Right ventricle myocardium inferior (tissue), 1 donor: Measurements from ENCODE around the gene RAI1. TPM values are rescaled to one million over a fixed set of nuclear protein-coding genes. Genes with fewer than 3 reads are reported as not detected.
A peak's percentile ranks its signal among the peaks of the same experiment; 100 is the strongest.

ENCODE experiments used
- ATAC-seq: fragments of 200-7000 bp; cut with Tn5 transposase; one replicate; pipeline ENCODE4 v1.9.1; 2020; ENCODE audit warnings: mild to moderate bottlenecking, moderate library complexity
- DNase-seq: peaks from one replicate; pipeline ENCODE4 v3.0.0; 2021; ENCODE audit errors: missing footprints
- intact Hi-C: fragments of 100-400 bp; cut with DNase I; formaldehyde crosslinking; loops from one replicate; pipeline ENCODE4 v1.11.0; 2022
- total RNA-seq: library from RNA; stranded (reverse); fragmentation: NEBNext Ultra II Directional; extraction: Animal tissue kit (Norgen Biotek cat#: 25700); gene quantifications from one replicate; pipeline ENCODE4 v1.2.1, GENCODE V29; 2021
- donor health status: DM: no; HTN: yes; CAD: no; lungs with severe emphysema.

RAI1 gene
- total RNA-seq, 1 donor from 2014 or later, result 31.9 TPM

DNA sequence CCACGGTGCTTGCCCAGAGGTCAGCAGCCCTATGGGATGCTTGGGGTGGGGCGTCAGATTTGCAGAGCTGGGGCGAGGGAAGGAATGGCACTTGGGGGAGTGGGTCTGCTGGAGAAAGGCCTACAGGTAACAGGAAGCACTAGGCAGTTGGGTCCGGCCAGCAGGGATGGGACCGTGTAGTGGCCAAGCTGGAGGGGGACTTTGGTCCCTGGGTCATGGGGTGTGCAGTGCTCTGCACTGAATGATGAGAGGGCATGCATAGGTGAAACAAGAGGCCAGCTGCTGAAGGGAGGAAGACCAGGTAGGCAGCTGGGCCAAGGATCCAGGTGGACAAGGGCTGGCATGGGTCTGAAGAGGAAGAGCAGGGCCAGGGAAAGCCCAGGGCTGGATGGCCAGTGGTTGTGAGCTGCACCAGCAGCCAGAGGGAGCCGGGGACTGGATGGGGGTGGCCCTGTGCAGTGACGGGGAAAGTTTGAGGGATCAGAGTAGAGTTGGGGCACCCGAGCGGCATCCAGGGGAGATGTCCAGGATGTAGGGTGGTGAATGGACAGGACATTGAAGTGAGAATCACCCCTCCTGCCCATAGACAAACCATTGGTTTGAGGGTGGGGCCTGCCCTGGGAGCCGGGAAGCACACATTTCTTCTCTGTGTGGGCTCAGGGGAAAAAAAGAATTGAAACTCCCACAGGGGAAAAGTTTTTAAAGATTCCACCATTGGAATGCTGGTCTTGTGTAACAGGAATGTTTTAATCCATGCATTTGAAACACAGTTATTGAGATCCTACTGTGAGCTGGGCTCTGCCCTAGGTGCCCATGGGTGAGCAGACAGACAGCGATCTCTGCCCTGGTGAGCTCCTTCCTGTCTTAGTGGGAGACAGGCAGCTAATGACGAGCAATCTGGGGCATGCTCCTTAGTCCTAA lies 25.1 kb downstream of the RAI1 start:
- DNase-seq (no peak), ATAC-seq (no peak)
- intact Hi-C loops, result no loop called here

- no peak for DNase-seq
- intact Hi-C loops, result no loop called here
- no peak for ATAC-seq
Observed at GRCh38 chr17:17708295-17708694, 27.0 kb downstream of the RAI1 start.

DNA sequence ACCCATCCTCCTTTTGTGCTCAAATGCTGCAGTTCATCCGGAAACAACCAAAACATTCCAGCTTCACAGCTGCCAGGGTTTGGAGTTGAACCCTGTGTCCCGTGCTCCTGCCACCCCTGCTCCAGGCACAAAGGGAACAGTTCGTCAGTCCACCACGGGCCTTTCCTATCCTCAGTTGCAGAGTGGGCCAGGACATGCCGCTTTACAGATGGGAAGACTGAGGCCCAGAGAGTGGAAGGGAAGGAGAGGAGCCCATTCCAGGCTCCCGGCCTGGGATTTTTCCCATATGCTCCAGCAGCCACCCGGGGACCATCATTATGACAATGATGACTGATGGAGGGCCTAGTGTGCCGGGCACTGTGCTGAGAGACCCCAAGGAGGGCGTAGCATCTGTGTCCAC lies 27.6 kb downstream of the RAI1 start:
- ATAC-seq (no peak), DNase-seq (no peak)
- intact Hi-C loops, result no loop called here

GRCh38 chr17:17709815-17710321 lies 28.6 kb downstream of the RAI1 start:
- ATAC-seq (no peak), DNase-seq (no peak)
- intact Hi-C loops, result no loop called here

DNA sequence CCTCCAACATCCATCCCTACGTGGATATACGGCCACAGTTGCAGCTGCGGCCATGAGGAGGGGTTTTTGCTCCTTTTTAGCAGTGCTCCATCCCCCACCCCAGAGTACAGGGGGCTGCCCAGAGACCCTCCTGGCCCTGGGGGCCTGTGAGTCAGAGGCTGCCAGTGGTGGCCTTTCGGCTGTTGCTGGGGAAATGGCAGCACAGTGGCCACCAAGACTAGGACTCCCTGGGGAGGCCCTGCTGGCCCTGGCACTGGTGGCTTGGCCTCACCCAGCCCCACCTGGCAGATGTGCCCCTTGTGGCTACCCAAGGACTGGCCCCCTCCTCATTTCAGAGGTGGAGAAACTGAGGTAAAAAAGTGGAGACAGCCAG lies 29.1 kb downstream of the RAI1 start:
- intact Hi-C loops, result no loop called here
- ATAC-seq (no peak), DNase-seq (no peak)

GRCh38 chr17:17710728-17711541 lies 29.7 kb downstream of the RAI1 start:
- DNase-seq (no peak), ATAC-seq (no peak)
- intact Hi-C loops, result no loop called here

- intact Hi-C loops, result no loop called here
- DNase-seq, result no peak
Observed at GRCh38 chr17:17711641-17712162, 30.4 kb downstream of the RAI1 start.

GRCh38 chr17:17712268-17712924 lies 31.1 kb downstream of the RAI1 start:
- DNase-seq, result no peak
- intact Hi-C loops, result no loop called here
- no peak for ATAC-seq

More at GRCh38 chr17:17711641-17712162, 30.4 kb downstream of the RAI1 start:
- ATAC-seq, result no peak

- intact Hi-C loops, result no loop called here
- peak; percentile 81 for ATAC-seq
Observed at GRCh38 chr17:17713839-17714238, 32.6 kb downstream of the RAI1 start.

GRCh38 chr17:17714261-17714866 lies 33.1 kb downstream of the RAI1 start:
- DNase-seq, result no peak
- intact Hi-C loops, result no loop called here
- ATAC-seq, result no peak

More at GRCh38 chr17:17713839-17714238, 32.6 kb downstream of the RAI1 start:
- DNase-seq, result no peak

GRCh38 chr17:17714879-17715278 lies 33.6 kb downstream of the RAI1 start:
- intact Hi-C loops, result no loop called here
- no peak for ATAC-seq
- DNase-seq, result no peak

- intact Hi-C loops, result no loop called here
- DNase-seq (no peak), ATAC-seq (no peak)
Observed at GRCh38 chr17:17716837-17717523, 35.7 kb downstream of the RAI1 start.

DNA sequence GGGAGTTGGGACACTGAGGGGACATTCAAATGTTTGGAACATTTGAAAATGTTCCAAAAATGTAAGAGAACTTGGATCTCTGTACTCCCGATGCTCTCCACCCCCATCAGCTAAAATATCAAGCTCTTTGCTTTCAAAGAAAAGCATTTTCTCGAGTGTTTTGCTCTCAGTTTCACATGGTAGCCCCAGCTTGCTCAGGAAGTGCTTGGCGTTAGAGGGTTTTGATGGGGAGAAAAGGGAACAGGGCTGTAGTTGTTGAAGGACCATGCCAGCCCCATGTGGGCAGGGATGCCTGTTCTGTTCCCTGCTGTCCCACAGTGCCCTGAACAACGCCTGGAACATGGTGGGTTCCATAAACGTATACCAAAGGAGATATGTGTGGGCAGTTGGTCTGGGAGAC lies 37.0 kb downstream of the RAI1 start:
- no peak for ATAC-seq
- intact Hi-C loops, result no loop called here
- DNase-seq, result peak; percentile 28

GRCh38 chr17:17719199-17719940 lies 38.1 kb downstream of the RAI1 start:
- ATAC-seq (no peak), DNase-seq (no peak)
- intact Hi-C loops, result no loop called here

GRCh38 chr17:17719966-17720543 lies 38.8 kb downstream of the RAI1 start:
- DNase-seq (no peak), ATAC-seq (peak; percentile 24)
- intact Hi-C loops, result no loop called here

DNA sequence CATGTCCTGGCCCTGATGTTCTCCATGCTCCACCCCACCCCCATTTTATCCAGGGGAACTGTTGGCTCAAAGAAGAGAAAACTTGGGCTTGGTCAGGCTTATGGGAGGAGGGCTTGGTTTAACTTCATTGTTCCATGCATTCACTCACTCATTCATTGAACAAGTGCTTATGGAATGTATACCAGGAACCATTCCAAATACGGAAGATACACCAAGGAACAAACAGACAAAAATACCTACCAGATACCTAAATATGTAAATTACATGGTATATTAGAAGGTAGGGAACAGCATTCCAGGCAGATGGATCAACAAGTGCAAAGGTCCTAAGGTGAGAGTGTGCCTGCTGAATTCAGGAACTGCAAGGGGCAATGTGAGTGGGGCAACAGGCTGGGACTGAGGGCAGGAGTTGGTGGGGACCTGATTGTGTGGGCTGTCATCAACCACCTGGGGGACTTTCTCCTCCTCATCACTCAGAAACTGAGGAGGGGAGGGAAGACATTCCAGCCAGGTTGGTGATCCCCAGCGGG lies 39.9 kb downstream of the RAI1 start:
- DNase-seq, result no peak
- intact Hi-C loops, result no loop called here
- ATAC-seq, result no peak
